A549 treated with Hydrocortisone at 1 μM for 4 hours (cell line): ENCODE results near the gene ZNF148. TPM values are rescaled to one million over a fixed set of nuclear protein-coding genes. Genes with fewer than 3 reads are reported as not detected.

ENCODE experiments used
- total RNA-seq: library from RNA; stranded (reverse); fragments of 200-300 nt; extraction: Qiagen RNA extraction; gene quantifications from 5 replicates; pipeline ENCODE4 v1.2.3, GENCODE V29; 2022

The ZNF148 gene, protein sequence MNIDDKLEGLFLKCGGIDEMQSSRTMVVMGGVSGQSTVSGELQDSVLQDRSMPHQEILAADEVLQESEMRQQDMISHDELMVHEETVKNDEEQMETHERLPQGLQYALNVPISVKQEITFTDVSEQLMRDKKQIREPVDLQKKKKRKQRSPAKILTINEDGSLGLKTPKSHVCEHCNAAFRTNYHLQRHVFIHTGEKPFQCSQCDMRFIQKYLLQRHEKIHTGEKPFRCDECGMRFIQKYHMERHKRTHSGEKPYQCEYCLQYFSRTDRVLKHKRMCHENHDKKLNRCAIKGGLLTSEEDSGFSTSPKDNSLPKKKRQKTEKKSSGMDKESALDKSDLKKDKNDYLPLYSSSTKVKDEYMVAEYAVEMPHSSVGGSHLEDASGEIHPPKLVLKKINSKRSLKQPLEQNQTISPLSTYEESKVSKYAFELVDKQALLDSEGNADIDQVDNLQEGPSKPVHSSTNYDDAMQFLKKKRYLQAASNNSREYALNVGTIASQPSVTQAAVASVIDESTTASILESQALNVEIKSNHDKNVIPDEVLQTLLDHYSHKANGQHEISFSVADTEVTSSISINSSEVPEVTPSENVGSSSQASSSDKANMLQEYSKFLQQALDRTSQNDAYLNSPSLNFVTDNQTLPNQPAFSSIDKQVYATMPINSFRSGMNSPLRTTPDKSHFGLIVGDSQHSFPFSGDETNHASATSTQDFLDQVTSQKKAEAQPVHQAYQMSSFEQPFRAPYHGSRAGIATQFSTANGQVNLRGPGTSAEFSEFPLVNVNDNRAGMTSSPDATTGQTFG
- 6.4 to 10.9 TPM (median 9.4 TPM) in 5 replicates for total RNA-seq

DNA sequence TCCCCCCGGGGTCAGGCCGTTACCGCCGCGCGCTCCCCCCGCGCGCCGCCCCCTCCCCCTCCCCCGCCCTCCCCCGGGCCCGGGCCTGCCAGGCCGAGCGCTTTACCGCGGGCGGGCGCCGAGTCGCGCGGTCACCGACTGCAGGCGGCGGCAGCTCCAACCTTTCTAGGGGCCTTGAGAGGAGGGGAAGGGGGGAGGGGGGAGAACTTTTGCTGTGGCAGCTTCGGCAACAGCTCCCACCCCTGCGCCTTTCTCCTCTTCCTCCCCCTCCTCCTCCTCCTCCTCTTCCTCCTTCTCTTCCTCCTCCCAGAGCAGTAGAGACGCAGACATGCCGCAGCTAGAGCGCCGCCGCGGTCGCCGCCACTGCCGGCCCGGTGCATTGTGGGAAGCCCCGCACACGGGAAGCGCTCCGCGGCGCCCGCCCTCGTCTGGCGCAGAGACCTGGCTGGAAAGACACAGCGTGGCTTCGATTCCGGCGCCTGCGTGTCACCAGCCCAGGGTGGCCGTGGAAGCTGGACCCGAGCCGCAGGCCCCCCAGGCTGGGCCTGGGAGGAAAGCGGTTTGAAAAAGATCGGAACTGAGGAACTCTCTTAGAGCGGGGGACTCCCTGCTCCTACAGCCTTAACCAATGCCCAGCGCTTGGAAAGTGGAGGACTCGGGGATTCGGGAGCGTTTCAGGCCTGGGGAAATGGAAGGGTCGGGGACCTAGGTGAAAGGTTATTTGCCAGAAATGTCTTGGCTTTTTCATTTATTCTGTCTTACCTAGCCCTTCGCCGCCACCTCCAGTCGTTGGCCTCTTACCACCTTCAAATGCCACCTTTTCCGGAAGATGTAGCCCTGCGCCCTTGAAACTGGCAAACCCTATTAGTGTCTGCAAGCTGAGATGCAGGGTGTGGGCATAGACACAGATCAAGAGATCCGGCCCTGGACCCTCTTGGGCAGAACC, at the start of gene ZNF148:
Gene ZNF148, minus strand, starts transcription at position 330 of the 946 bp plus-strand sequence. CDS start 61,685 bp downstream, outside the sequence.

DNA sequence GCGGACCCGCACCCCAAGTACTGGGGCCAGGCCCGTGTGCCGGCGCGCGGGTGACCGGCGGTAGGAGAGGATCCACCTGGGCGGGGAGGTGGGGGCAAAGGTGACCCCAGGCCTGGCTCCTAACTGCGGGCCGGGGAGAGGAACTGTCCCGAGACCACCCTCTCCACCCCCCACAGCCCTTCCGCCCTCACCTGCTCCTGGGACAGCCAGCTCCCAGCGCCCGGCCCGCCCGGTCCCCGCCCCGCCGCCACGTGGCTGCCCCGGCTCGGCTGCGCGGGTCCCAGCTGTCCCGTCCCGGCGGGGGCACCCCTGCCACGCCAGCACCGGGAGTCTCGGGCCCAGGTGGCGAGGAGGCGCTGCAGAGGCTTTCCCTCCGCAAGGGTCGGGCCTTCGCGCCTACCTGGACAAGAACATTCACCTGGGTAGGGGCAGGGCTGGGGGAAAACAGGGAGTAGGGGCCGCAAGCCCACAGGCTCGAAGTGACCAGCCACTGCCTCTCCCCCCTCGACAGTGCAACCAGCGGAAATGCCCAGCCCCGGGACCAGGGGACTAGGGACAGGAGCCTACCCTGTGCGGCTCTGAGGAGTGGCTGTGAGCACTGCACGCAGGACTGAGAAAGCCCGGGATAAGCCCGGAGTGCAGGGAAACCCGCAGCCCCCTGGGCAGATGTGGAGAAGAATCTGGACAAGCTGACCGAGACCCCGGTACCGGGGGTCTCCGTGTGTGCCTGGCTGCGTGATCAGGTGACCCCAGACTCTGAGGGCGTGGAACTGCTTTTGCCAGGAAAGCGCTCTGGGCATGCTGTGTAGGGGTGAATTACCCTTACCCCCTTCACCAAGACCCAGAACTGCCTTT, 162.4 kb downstream of the ZNF148 start, which contains the start of gene SLC12A8:
Gene SLC12A8, minus strand, starts transcription at position 240 of the 855 bp plus-strand sequence. CDS start 1,399 bp downstream, outside the sequence.

Other genes with a start within 250 kb of the ZNF148 start
- gene SLC12A8, start 162.6 kb downstream of the ZNF148 start, total RNA-seq = 1.6 to 2.2 TPM (median 1.8 TPM) in 5 replicates
- 21.3 to 26.6 TPM (median 26.3 TPM) in 5 replicates for gene SNX4, start 144.9 kb upstream of the ZNF148 start, total RNA-seq
- gene OSBPL11, start 220.2 kb upstream of the ZNF148 start, total RNA-seq = 6.3 to 9.9 TPM (median 7.0 TPM) in 5 replicates